Peyer's patch (tissue), 4 donors: Measurements from ENCODE around the gene CNKSR3. TPM values are rescaled to one million over a fixed set of nuclear protein-coding genes. Genes with fewer than 3 reads are reported as not detected.

ENCODE experiments used
- DNase-seq, 3 donors: peaks; one replicate each; pipeline ENCODE4 v3.0.0-alpha.2; 2017 to 2019
- H3K27ac ChIP-seq, 4 donors: fragments of 200-600 bp; sonication (generic); one replicate each; pipeline ENCODE4 v1.5.1; 2016 to 2019
- H3K27me3 ChIP-seq, 2 donors: fragments of 200-600 bp; sonication (generic); one replicate each; pipeline ENCODE4 v1.5.1; 2019
- H3K36me3 ChIP-seq, 3 donors: fragments of 200-600 bp; sonication (generic); one replicate each; pipeline ENCODE4 v1.5.1; 2016 to 2019
- H3K4me1 ChIP-seq, 4 donors: fragments of 200-600 bp; sonication (generic); one replicate each; pipeline ENCODE4 v1.5.1; 2016 to 2019
- H3K4me3 ChIP-seq, 4 donors: fragments of 200-600 bp; sonication (generic); 1 replicate in 3 of 4; 2 replicates in 1 of 4; pipeline ENCODE4 v1.5.1; 2016 to 2019; ENCODE audit warnings: mild to moderate bottlenecking in 1 of 4
- H3K9me3 ChIP-seq, 4 donors: fragments of 200-600 bp; sonication (generic); one replicate each; pipeline ENCODE4 v1.5.1; 2016 to 2019; ENCODE audit warnings: mild to moderate bottlenecking in 1 of 4
- CTCF ChIP-seq, 6 experiments: fragments of 450-650 bp in 4 of 6; fragments of 200-600 bp in 2 of 6; sonication (generic) in 1 of 6; IDR thresholded peaks; one replicate each; pipeline ENCODE4 v1.5.1; 2017 to 2019; ENCODE audit warnings: antibody characterized with exemption in 6 of 6, mild to moderate bottlenecking in 3 of 6, moderate library complexity in 1 of 6
- POLR2A ChIP-seq, 2 donors: fragments of 450-650 bp; IDR thresholded peaks; one replicate each; pipeline ENCODE4 v1.5.1; 2017; ENCODE audit warnings: antibody characterized with exemption in 2 of 2, mild to moderate bottlenecking in 2 of 2, moderate library complexity in 2 of 2
- total RNA-seq, 4 donors: library from RNA; depleted of rRNA; stranded (reverse); fragments of >200 nt; gene quantifications; one replicate each; pipeline ENCODE4 v1.1.0, GENCODE V29; 2016

Gene CNKSR3
- total RNA-seq, 4 donors from 2014 or later: 29.6 to 34.5 (median 30.1) TPM

GRCh38 chr6:154414021-154414813, 96.3 kb downstream of the CNKSR3 start:
- DNase-seq: no peak
- H3K9me3 ChIP-seq: no peaks in the 10 kb centered on the region
- peaks cover 0 to 67% (median 0%) of the 10 kb centered on the region in 3 donors for H3K36me3 ChIP-seq
- no peaks in the 10 kb centered on the region for H3K27me3 ChIP-seq
- no peak for TF ChIP-seq CTCF (IDR thresholded peaks at IDR 0.05)
- no peaks in the 10 kb centered on the region for H3K4me1 ChIP-seq
- H3K27ac ChIP-seq: no peak overlapping the region
- no peak overlapping the region for H3K4me3 ChIP-seq

- Histone ChIP-seq H3K27me3 (no peaks in the 10 kb centered on the region), H3K9me3 (no peaks in the 10 kb centered on the region), H3K4me3 (no peak overlapping the region), H3K36me3 (peaks cover 0 to 54% (median 0%) of the 10 kb centered on the region in 3 donors), H3K4me1 (no peaks in the 10 kb centered on the region), H3K27ac (peak overlapping the region in 1 of 4 donors; percentile 74)
- DNase-seq: no peak
- no peak for TF ChIP-seq CTCF (IDR thresholded peaks at IDR 0.05)
- TF ChIP-seq POLR2A (IDR thresholded peaks at IDR 0.05): no peak
Measured at GRCh38 chr6:154412106-154412820, 98.2 kb downstream of the CNKSR3 start.

- Histone ChIP-seq H3K27me3 (no peaks in the 10 kb centered on the region), H3K9me3 (no peaks in the 10 kb centered on the region), H3K4me1 (no peaks in the 10 kb centered on the region), H3K36me3 (peaks cover 0 to 61% (median 0%) of the 10 kb centered on the region in 3 donors), H3K27ac (peak overlapping the region in 2 of 4 donors; percentile 38 to 74), H3K4me3 (no peak overlapping the region)
- no peak for DNase-seq
- no peak for TF ChIP-seq CTCF (IDR thresholded peaks at IDR 0.05)
- TF ChIP-seq POLR2A (IDR thresholded peaks at IDR 0.05): no peak
Measured at GRCh38 chr6:154411076-154411475, 99.4 kb downstream of the CNKSR3 start.

GRCh38 chr6:154410619-154411072, 99.8 kb downstream of the CNKSR3 start:
- no peaks in the 10 kb centered on the region for H3K4me1 ChIP-seq
- H3K36me3 ChIP-seq: peaks cover 0 to 65% (median 0%) of the 10 kb centered on the region in 3 donors
- no peaks in the 10 kb centered on the region for H3K9me3 ChIP-seq
- no peak for DNase-seq
- peak overlapping the region in 2 of 4 donors; percentile 38 to 74 for H3K27ac ChIP-seq
- no peak for TF ChIP-seq POLR2A (IDR thresholded peaks at IDR 0.05)
- TF ChIP-seq CTCF (IDR thresholded peaks at IDR 0.05): no peak
- no peaks in the 10 kb centered on the region for H3K27me3 ChIP-seq
- H3K4me3 ChIP-seq: no peak overlapping the region

- no peaks in the 10 kb centered on the region for H3K4me1 ChIP-seq
Measured at GRCh38 chr6:154408891-154409500, 101.5 kb downstream of the CNKSR3 start.

More at GRCh38 chr6:154408891-154409500, 101.5 kb downstream of the CNKSR3 start:
- Histone ChIP-seq H3K9me3 (no peaks in the 10 kb centered on the region), H3K27ac (peak overlapping the region in 1 of 4 donors; percentile 74), H3K4me3 (no peak overlapping the region), H3K36me3 (peaks cover 0 to 52% (median 0%) of the 10 kb centered on the region in 3 donors), H3K27me3 (no peaks in the 10 kb centered on the region)
- no peak for DNase-seq
- no peak for TF ChIP-seq POLR2A (IDR thresholded peaks at IDR 0.05)
- peak in 2 of 6 experiments; percentile 8 to 15 for TF ChIP-seq CTCF (IDR thresholded peaks at IDR 0.05)
